ENCODE measurements around the gene BLM. TPM values are rescaled to one million over a fixed set of nuclear protein-coding genes. Genes with fewer than 3 reads are reported as not detected.

Gene BLM
- total and polyA plus RNA-seq, 4 donors = 2.2 to 8.7 (median 3.8) TPM

DNA sequence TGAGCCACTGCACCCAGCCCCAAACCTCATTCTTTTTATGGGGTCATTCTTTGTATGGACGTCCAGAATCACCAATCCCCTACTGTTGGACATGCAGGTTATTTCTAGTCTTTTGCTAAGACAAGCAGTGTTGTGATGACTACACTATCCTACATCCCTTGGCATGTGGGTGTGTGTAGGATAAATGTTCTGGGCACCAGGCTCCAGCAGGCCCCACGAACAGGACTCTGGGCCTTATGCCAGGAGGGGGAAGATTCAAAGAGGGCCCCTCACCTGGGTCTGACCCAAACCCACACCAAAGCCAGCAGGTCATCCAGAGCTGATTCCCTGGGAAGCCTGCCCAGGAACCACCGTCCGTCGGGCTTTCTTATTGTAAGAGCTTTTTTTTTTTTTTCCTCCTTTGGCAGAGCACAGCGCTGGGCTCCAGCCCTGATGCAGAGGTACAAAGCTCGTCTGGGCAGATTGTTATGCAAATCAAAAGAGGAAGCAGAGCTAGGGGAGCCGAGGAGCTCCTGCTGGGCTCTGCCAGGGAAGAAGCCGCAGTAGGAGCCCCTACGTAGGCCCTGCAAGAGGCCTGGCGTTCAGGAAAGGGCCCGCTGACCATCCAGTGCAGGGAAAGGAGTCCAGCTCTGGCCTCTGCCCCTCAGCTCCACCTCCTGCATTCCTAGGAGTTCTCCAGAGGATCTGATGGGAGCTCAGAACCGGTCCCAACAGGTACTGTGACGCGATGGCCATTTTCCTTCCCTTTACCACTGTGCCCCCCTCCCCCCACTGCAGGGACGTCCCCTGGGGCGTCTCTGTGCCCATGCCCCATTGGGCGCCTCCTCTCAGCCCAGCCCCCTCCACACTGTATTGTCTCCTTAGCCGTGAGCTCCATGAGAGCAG is 122.3 kb downstream of the BLM start:
- H3K27me3 ChIP-seq (ENCODE audit: control insufficient read depth in 3 of 3, insufficient read depth in 3 of 3, low read length in 2 of 3) = no peaks in the 10 kb centered on the region
- 23 to 39% methylated on average over 18 to 19 of the region's 19 CpGs for WGBS, 2 donors
- H3K4me1 ChIP-seq (ENCODE audit: control insufficient read depth in 5 of 5, insufficient read depth in 5 of 5, low read length in 5 of 5) = peaks cover 0 to 8% (median 0%) of the 10 kb centered on the region in 5 donors
- DNase-seq (peak in 2 of 3 donors; percentile 19 to 34), ATAC-seq (ENCODE audit: insufficient read depth, low FRiP score) (peak; percentile 76)
- no peaks in the 10 kb centered on the region for H3K36me3 ChIP-seq (ENCODE audit: control insufficient read depth in 4 of 4, insufficient read depth in 4 of 4, low read length in 4 of 4)
- TF ChIP-seq, protein P1, sequence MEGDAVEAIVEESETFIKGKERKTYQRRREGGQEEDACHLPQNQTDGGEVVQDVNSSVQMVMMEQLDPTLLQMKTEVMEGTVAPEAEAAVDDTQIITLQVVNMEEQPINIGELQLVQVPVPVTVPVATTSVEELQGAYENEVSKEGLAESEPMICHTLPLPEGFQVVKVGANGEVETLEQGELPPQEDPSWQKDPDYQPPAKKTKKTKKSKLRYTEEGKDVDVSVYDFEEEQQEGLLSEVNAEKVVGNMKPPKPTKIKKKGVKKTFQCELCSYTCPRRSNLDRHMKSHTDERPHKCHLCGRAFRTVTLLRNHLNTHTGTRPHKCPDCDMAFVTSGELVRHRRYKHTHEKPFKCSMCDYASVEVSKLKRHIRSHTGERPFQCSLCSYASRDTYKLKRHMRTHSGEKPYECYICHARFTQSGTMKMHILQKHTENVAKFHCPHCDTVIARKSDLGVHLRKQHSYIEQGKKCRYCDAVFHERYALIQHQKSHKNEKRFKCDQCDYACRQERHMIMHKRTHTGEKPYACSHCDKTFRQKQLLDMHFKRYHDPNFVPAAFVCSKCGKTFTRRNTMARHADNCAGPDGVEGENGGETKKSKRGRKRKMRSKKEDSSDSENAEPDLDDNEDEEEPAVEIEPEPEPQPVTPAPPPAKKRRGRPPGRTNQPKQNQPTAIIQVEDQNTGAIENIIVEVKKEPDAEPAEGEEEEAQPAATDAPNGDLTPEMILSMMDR (IDR thresholded peaks at IDR 0.05; ENCODE audit: control extremely low read depth, extremely low read depth) = no peak
- no peaks in the 10 kb centered on the region for H3K9me3 ChIP-seq (ENCODE audit: control insufficient read depth in 4 of 4, insufficient read depth in 3 of 4, low read length in 3 of 4)
- no peak overlapping the region for H3K9ac ChIP-seq (ENCODE audit: insufficient read depth in 1 of 2, low read length in 2 of 2)
- H3K27ac ChIP-seq (ENCODE audit: low read depth in 1 of 2, low read length in 1 of 2) = peak overlapping the region in 1 of 2 donors; percentile 69
- H3K4me3 ChIP-seq = no peak overlapping the region

DNA sequence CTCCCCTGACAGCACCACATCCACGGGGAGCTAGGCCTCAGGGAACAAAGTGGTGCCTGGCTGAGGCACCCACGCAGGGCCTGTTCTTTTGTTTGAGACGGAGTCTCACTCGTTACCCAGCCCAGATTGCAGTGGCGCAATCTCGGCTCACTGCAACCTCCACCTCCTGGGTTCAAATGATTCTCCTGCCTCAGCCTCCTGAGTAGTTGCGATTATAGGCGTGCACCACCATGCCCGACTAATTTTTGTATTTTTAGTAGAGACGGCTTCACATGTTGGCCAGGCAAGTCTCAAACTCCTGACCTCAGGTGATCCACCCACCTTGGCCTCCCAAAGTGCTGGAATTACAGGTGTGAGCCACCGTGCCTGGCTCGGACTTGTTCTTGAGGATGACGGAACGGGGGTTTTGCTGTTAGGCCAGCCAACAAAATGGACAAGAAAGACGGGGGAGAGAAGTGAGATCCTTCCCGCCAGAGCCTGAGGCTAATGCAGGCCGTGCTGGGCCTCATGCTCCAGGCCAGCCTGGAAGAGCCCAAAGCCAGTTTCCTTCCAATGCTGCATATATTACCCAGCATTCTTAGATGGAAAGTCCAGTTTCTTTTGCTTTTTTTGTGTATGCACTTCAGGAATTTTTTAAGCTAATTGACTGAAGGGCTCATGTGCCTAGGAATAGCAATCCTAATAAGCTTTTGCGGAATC is 123.2 kb downstream of the BLM start:
- Histone ChIP-seq H3K9me3 (ENCODE audit: control insufficient read depth in 4 of 4, insufficient read depth in 3 of 4, low read length in 3 of 4) (no peaks in the 10 kb centered on the region), H3K36me3 (ENCODE audit: control insufficient read depth in 4 of 4, insufficient read depth in 4 of 4, low read length in 4 of 4) (no peaks in the 10 kb centered on the region), H3K4me3 (no peak overlapping the region), H3K4me1 (ENCODE audit: control insufficient read depth in 5 of 5, insufficient read depth in 5 of 5, low read length in 5 of 5) (peaks cover 0 to 8% (median 0%) of the 10 kb centered on the region in 5 donors), H3K27me3 (ENCODE audit: control insufficient read depth in 3 of 3, insufficient read depth in 3 of 3, low read length in 2 of 3) (no peaks in the 10 kb centered on the region), H3K9ac (ENCODE audit: insufficient read depth in 1 of 2, low read length in 2 of 2) (no peak overlapping the region), H3K27ac (ENCODE audit: low read depth in 1 of 2, low read length in 1 of 2) (peak overlapping the region in 1 of 2 donors; percentile 69)
- TF ChIP-seq, protein P1 (IDR thresholded peaks at IDR 0.05; ENCODE audit: control extremely low read depth, extremely low read depth) = no peak
- 83 to 90% methylated on average over 18 of the region's 18 CpGs for WGBS, 2 donors
- DNase-seq (no peak), ATAC-seq (ENCODE audit: insufficient read depth, low FRiP score) (no peak)

DNA sequence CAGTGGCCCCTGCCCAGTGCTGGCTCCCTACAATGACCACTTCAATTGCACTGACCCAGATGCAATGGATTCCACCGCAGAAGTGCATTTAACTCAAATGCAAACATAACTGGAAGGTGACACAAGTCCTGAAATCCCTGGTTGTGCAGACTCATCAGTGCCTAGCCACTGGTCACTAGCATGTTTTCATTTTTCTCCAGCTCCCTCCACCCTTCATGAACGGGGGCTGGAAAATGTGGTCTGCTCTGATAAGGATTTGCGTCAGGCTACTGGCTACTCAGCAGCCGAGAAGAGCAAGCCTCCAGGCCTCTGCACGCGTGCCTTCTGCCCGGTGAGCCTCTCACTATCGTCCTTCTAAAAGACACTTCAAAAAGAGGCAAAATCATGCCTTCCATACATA is 123.8 kb downstream of the BLM start:
- Histone ChIP-seq H3K27me3 (ENCODE audit: control insufficient read depth in 3 of 3, insufficient read depth in 3 of 3, low read length in 2 of 3) (no peaks in the 10 kb centered on the region), H3K4me1 (ENCODE audit: control insufficient read depth in 5 of 5, insufficient read depth in 5 of 5, low read length in 5 of 5) (peaks cover 0 to 8% (median 0%) of the 10 kb centered on the region in 5 donors), H3K27ac (ENCODE audit: low read depth in 1 of 2, low read length in 1 of 2) (peak overlapping the region in 1 of 2 donors; percentile 11), H3K9ac (ENCODE audit: insufficient read depth in 1 of 2, low read length in 2 of 2) (no peak overlapping the region), H3K9me3 (ENCODE audit: control insufficient read depth in 4 of 4, insufficient read depth in 3 of 4, low read length in 3 of 4) (no peaks in the 10 kb centered on the region), H3K36me3 (ENCODE audit: control insufficient read depth in 4 of 4, insufficient read depth in 4 of 4, low read length in 4 of 4) (no peaks in the 10 kb centered on the region), H3K4me3 (no peak overlapping the region)
- ATAC-seq (ENCODE audit: insufficient read depth, low FRiP score) = no peak
- 83 to 84% methylated on average over 8 of the region's 8 CpGs for WGBS, 2 donors
- TF ChIP-seq, protein P1 (IDR thresholded peaks at IDR 0.05; ENCODE audit: control extremely low read depth, extremely low read depth) = no peak
- no peak for DNase-seq

All from lung (tissue), 12 donors.